Endothelial cell of umbilical vein (primary cell): ENCODE data around the gene FGF19. TPM values are rescaled to one million over a fixed set of nuclear protein-coding genes. Genes with fewer than 3 reads are reported as not detected.

Experiments
- BruUV-seq: library from RNA; stranded (reverse); fragments of 400-500 nt; replicated peaks from 2 replicates; lab custom pipeline; 2021; lab: Mats Ljungman, UMichigan
- CTCF ChIA-PET: fragments of 300-600, 350-600 bp; sonication (Branson Sonifier 250); formaldehyde crosslinking; loops from one replicate; lab custom pipeline; 2021; ENCODE audit warnings: antibody characterized with exemption, inconsistent platforms; lab: Charles Lee
- POLR2A ChIA-PET: fragments of 300-600, 350-600 bp; sonication (Branson Sonifier 250); formaldehyde crosslinking; loops from one replicate; lab custom pipeline; 2021; ENCODE audit warnings: antibody characterized with exemption, inconsistent platforms; lab: Charles Lee
- DNase-seq: peaks from one replicate; pipeline ENCODE4 v3.0.0-alpha.2; 2011; ENCODE audit warnings: low read depth, low spot score
- FAIRE-seq: peaks from 2 replicates; lab custom pipeline; 2011; peaks lifted over from hg19 to GRCh38; lab: Jason Lieb, UNC
- H2AFZ ChIP-seq: 2 replicates; pipeline ENCODE4 v1.6.0; 2012; ENCODE audit warnings: low read depth, low read length, control low read depth, inconsistent platforms
- H3K27ac ChIP-seq: 2 replicates; pipeline ENCODE4 v1.5.1; 2011; ENCODE audit warnings: low read depth, mild to moderate bottlenecking, control low read depth, low read length, moderate library complexity; ENCODE audit not compliant: insufficient read depth
- H3K27me3 ChIP-seq, 2 experiments: 2 replicates each; pipeline versions ENCODE4 v1.6.0 to v1.6.1; 2011; ENCODE audit warnings: low read length in 2 of 2, mixed read lengths in 1 of 2; ENCODE audit not compliant: control insufficient read depth in 2 of 2, insufficient read depth in 2 of 2
- H3K36me3 ChIP-seq, 2 experiments: 2 replicates in 1 of 2; 3 replicates in 1 of 2; pipeline ENCODE4 v1.5.1; 2011; ENCODE audit warnings: low read length in 2 of 2, mild to moderate bottlenecking in 1 of 2, moderate library complexity in 1 of 2; ENCODE audit not compliant: control insufficient read depth in 2 of 2, insufficient read depth in 2 of 2; ENCODE audit errors: extremely low read depth in 1 of 2
- H3K4me1 ChIP-seq: 3 replicates; pipeline ENCODE4 v1.5.1; 2011; ENCODE audit warnings: mild to moderate bottlenecking, low read length; ENCODE audit not compliant: control insufficient read depth, insufficient read depth; ENCODE audit errors: extremely low read depth
- H3K4me2 ChIP-seq: 2 replicates; pipeline ENCODE4 v1.6.1; 2011; ENCODE audit warnings: low read length, control low read depth, mixed read lengths; ENCODE audit not compliant: insufficient read depth
- H3K4me3 ChIP-seq, 3 experiments: fragments of 200-600 bp in 1 of 3; sonication (generic), shearing (Covaris generic) in 1 of 3; replicated peaks in 1 of 3; 2 replicates each; pipeline ENCODE4 v1.5.1; 2011 to 2016; ENCODE audit warnings: control low read depth in 3 of 3, low read length in 3 of 3, mild to moderate bottlenecking in 2 of 3, inconsistent platforms in 1 of 3, low read depth in 1 of 3, moderate library complexity in 1 of 3; ENCODE audit not compliant: insufficient read depth in 1 of 3
- H3K79me2 ChIP-seq: 2 replicates; pipeline ENCODE4 v1.6.0; 2012; ENCODE audit warnings: low read length, inconsistent platforms; ENCODE audit not compliant: control insufficient read depth, insufficient read depth
- H3K9ac ChIP-seq: replicated peaks from 2 replicates; pipeline ENCODE3; 2011; ENCODE audit warnings: low read length, control low read depth; ENCODE audit not compliant: insufficient read depth; ENCODE audit errors: extremely low read depth
- H3K9me1 ChIP-seq: replicated peaks from 3 replicates; pipeline ENCODE4 v1.6.0; 2011; ENCODE audit warnings: mild to moderate bottlenecking, low read length; ENCODE audit not compliant: control insufficient read depth, insufficient read depth; ENCODE audit errors: extremely low read depth
- H3K9me3 ChIP-seq: replicated peaks from 2 replicates; pipeline ENCODE4 v1.5.1; 2012; ENCODE audit warnings: low read length, inconsistent platforms; ENCODE audit not compliant: control insufficient read depth, insufficient read depth
- H4K20me1 ChIP-seq: replicated peaks from 2 replicates; pipeline ENCODE3; 2011; ENCODE audit warnings: mild to moderate bottlenecking, low read length; ENCODE audit not compliant: control insufficient read depth, insufficient read depth; ENCODE audit errors: extremely low read depth
- EZH2 ChIP-seq: IDR thresholded peaks from 2 replicates; pipeline ENCODE4 v1.6.1; 2012; ENCODE audit warnings: borderline replicate concordance, low read depth, mild to moderate bottlenecking, moderate library complexity, low read length, inconsistent platforms; ENCODE audit not compliant: severe bottlenecking
- FOS ChIP-seq: IDR thresholded peaks from 2 replicates; pipeline ENCODE4 v1.6.1; 2011; ENCODE audit warnings: mild to moderate bottlenecking, low read length, moderate library complexity, borderline replicate concordance; ENCODE audit not compliant: insufficient read depth
- GATA2 ChIP-seq: IDR thresholded peaks from 2 replicates; pipeline ENCODE4 v1.7.0; 2011; ENCODE audit warnings: low read depth, mild to moderate bottlenecking, moderate library complexity, mixed read lengths, low read length; ENCODE audit not compliant: insufficient read length, insufficient read depth
- JUN ChIP-seq: IDR thresholded peaks from 2 replicates; pipeline ENCODE4 v1.6.1; 2011; ENCODE audit warnings: borderline replicate concordance, low read depth; ENCODE audit not compliant: insufficient read length, insufficient read depth
- POLR2A ChIP-seq: IDR thresholded peaks from 2 replicates; pipeline ENCODE4 v1.6.1; 2012; ENCODE audit warnings: low read depth, mild to moderate bottlenecking, control low read depth, low read length
- POLR2AphosphoS5 ChIP-seq: IDR thresholded peaks from 2 replicates; pipeline ENCODE4 v1.6.1; 2012; ENCODE audit warnings: low read depth, mild to moderate bottlenecking, control low read depth, low read length, moderate library complexity; ENCODE audit not compliant: insufficient read depth
- dilution Hi-C: fragments of 300-500 bp; cut with MboI; formaldehyde crosslinking; loops from one replicate; pipeline ENCODE4 v1.15.0; 2019; ENCODE audit warnings: low sequenced_read_pairs; ENCODE audit not compliant: extremely low pct_ligation_motif_present
- intact Hi-C: fragments of 100-400 bp; cut with micrococcal nuclease; formaldehyde crosslinking; loops from one replicate; pipeline ENCODE4 v1.10.0; 2022
- polyA plus RNA-seq, 4 experiments: library from polyadenylated mRNA; depleted of rRNA in 3 of 4; stranded (reverse) in 3 of 4; unstranded in 1 of 4; fragments of >200 nt; gene quantifications; 2 replicates each; pipeline versions ENCODE4 v1.2.1 to v1.2.3, GENCODE V29; 2011 to 2012; ENCODE audit warnings: missing spikeins in 1 of 4
- total RNA-seq: library from RNA; stranded (reverse); gene quantifications from 2 replicates; pipeline ENCODE4 v1.2.3, GENCODE V29; 2021
- TF ChIP-seq, protein P1 (sequence below), 2 donors: IDR thresholded peaks; 1 replicate in 1 of 2; 2 replicates in 1 of 2; pipeline ENCODE4 v1.5.1; 2011; ENCODE audit warnings: low read length in 2 of 2, mild to moderate bottlenecking in 2 of 2, moderate library complexity in 2 of 2, control low read depth in 1 of 2, inconsistent platforms in 1 of 2, low read depth in 1 of 2; ENCODE audit not compliant: insufficient read depth in 1 of 2; ENCODE audit errors: extremely low read depth in 1 of 2
- TF ChIP-seq, protein P2 (sequence below): IDR thresholded peaks from 2 replicates; pipeline ENCODE4 v1.6.1; 2011; ENCODE audit not compliant: insufficient read depth, insufficient read length

The FGF19 gene
- total and polyA plus RNA-seq, 2 donors (not counting 3 experiments of a cell fraction or from before 2014, with no cell fraction given), result 0.03 TPM; not detected in 1

DNA sequence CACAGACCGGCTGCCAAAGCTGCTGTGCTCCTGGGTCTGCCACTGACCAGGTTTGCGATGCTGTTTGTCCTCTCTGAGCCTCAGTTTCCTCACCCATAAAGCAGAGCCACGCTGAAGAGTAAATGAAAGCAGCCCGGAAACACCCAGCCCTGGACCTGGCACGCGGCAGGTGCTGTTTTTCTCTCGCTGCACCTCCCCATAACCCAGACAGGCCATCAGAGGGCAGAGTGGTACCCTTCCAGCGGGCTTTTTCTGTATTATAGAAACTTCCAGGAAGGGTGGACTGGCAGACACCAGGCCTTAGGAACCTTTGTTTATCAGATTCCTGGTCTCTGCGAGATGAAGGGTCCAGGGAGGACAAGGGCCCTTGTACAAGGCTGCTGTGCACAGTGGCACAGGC lies 17.9 kb upstream of the FGF19 start:
- Histone ChIP-seq H3K9ac (no peak overlapping the region), H3K79me2 (no peaks in the 10 kb centered on the region), H2AFZ (no peak overlapping the region), H3K36me3 (no peaks in the 10 kb centered on the region), H3K4me3 (no peak overlapping the region), H3K27ac (no peak overlapping the region), H3K9me3 (no peaks in the 10 kb centered on the region), H3K4me1 (no peaks in the 10 kb centered on the region), H3K27me3 (peaks cover 32 to 40% of the 10 kb centered on the region in 2 experiments), H4K20me1 (no peaks in the 10 kb centered on the region), H3K4me2 (no peak overlapping the region), H3K9me1 (no peaks in the 10 kb centered on the region)
- dilution Hi-C loops, result no loop called here
- no TSS peak for BruUV-seq
- TF ChIP-seq FOS (no peak), POLR2A (no peak), JUN (no peak), GATA2 (no peak), EZH2 (no peak), POLR2AphosphoS5 (no peak)
- TF ChIP-seq, protein P1, sequence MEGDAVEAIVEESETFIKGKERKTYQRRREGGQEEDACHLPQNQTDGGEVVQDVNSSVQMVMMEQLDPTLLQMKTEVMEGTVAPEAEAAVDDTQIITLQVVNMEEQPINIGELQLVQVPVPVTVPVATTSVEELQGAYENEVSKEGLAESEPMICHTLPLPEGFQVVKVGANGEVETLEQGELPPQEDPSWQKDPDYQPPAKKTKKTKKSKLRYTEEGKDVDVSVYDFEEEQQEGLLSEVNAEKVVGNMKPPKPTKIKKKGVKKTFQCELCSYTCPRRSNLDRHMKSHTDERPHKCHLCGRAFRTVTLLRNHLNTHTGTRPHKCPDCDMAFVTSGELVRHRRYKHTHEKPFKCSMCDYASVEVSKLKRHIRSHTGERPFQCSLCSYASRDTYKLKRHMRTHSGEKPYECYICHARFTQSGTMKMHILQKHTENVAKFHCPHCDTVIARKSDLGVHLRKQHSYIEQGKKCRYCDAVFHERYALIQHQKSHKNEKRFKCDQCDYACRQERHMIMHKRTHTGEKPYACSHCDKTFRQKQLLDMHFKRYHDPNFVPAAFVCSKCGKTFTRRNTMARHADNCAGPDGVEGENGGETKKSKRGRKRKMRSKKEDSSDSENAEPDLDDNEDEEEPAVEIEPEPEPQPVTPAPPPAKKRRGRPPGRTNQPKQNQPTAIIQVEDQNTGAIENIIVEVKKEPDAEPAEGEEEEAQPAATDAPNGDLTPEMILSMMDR (IDR thresholded peaks at IDR 0.05; ENCODE audit: extremely low read depth in 1 of 2, insufficient read depth in 1 of 2, low read depth in 1 of 2, low read length in 2 of 2), result no peak
- TF ChIP-seq, protein P2, sequence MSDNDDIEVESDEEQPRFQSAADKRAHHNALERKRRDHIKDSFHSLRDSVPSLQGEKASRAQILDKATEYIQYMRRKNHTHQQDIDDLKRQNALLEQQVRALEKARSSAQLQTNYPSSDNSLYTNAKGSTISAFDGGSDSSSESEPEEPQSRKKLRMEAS, result no peak
- FAIRE-seq (no peak), DNase-seq (no peak)
- intact Hi-C loops, result no loop called here
- CTCF ChIA-PET, result no interaction called here
- POLR2A ChIA-PET, result no interaction called here
